ENCODE data around the gene FUT3.

GRCh38 chr19:5899728-5900526 is 48.7 kb upstream of the FUT3 start:
- no peak for TF ChIP-seq POLR2A (IDR thresholded peaks at IDR 0.05)
- TF ChIP-seq CTCF (IDR thresholded peaks at IDR 0.05), result no peak

All from tibial nerve (tissue), 3 donors.